ENCODE measurements around the gene ABHD4.
A peak's percentile ranks its signal among the peaks of the same experiment; 100 is the strongest.
"Not testable (repeated sequence)": the region's sequence is repeated elsewhere in the genome, so short reads cannot be mapped to it uniquely, and the experiment has no call there.

Gene ABHD4, protein sequence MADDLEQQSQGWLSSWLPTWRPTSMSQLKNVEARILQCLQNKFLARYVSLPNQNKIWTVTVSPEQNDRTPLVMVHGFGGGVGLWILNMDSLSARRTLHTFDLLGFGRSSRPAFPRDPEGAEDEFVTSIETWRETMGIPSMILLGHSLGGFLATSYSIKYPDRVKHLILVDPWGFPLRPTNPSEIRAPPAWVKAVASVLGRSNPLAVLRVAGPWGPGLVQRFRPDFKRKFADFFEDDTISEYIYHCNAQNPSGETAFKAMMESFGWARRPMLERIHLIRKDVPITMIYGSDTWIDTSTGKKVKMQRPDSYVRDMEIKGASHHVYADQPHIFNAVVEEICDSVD

DNA sequence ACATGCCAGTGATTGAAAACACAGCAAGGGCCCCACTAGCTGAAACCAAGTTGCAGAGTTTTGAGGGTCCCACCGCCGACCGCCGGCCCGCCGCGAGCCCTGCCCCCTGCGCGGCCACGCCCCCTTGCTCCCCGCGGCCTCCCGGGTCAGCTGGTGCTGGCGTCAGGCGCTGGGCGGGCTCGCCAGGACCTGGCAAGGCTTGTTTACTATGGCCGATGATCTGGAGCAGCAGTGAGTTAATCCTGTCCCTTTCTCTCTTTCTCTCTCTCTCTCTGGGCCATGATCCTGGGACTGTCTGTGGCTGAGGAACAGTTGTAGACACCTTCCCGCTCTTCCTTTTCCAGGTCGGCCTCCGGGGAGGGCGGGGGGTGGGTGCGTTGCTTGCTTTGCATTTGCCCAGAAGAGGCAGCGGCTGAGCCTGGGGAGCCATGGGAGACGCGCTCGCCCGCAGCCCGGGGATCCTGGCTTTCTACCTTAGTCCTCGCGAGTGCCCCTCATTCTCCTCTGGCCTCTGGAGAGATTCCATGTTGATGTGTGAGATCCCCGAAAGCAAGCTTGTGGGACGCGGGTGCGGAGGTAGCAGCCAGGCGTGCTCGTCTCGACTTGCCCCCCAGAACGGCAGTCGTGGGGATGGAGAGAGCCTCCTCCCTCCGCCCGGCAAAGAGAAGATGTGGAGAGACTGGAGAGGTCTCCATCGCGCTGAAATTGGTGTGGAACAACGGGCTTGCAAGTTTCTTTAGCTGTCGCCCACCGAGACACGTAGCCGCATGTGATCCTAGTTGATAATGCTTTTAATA lies at the start of gene ABHD4:
Gene ABHD4, plus strand, starts transcription at position 202 of the 797 bp plus-strand sequence. Its CDS starts 7 bp downstream, at position 209.
- DNase-seq, result peak in 1 of 2 experiments; percentile 48

DNA sequence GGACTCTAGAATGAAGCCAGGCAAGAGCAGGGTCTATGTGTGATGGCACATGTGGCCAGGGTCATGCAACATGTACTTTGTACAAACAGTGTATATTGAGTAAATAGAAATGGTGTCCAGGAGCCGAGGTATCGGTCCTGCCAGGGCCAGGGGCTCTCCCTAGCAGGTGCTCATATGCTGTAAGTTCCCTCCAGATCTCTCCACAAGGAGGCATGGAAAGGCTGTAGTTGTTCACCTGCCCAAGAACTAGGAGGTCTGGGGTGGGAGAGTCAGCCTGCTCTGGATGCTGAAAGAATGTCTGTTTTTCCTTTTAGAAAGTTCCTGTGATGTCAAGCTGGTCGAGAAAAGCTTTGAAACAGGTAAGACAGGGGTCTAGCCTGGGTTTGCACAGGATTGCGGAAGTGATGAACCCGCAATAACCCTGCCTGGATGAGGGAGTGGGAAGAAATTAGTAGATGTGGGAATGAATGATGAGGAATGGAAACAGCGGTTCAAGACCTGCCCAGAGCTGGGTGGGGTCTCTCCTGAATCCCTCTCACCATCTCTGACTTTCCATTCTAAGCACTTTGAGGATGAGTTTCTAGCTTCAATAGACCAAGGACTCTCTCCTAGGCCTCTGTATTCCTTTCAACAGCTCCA lies 48.7 kb upstream of the ABHD4 start:
- DNase-seq, result no peak

DNA sequence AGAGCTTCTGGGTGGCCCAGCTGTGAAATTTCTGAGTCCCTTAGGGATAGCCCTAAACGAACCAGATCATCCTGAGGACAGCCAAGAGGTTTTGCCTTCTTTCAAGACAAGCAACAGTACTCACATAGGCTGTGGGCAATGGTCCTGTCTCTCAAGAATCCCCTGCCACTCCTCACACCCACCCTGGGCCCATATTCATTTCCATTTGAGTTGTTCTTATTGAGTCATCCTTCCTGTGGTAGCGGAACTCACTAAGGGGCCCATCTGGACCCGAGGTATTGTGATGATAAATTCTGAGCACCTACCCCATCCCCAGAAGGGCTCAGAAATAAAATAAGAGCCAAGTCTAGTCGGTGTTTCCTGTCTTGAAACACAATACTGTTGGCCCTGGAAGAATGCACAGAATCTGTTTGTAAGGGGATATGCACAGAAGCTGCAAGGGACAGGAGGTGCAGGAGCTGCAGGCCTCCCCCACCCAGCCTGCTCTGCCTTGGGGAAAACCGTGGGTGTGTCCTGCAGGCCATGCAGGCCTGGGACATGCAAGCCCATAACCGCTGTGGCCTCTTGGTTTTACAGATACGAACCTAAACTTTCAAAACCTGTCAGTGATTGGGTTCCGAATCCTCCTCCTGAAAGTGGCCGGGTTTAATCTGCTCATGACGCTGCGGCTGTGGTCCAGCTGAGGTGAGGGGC lies 48.0 kb upstream of the ABHD4 start:
- no peak for DNase-seq

DNA sequence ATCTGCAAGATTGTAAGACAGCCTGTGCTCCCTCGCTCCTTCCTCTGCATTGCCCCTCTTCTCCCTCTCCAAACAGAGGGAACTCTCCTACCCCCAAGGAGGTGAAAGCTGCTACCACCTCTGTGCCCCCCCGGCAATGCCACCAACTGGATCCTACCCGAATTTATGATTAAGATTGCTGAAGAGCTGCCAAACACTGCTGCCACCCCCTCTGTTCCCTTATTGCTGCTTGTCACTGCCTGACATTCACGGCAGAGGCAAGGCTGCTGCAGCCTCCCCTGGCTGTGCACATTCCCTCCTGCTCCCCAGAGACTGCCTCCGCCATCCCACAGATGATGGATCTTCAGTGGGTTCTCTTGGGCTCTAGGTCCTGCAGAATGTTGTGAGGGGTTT lies 46.5 kb upstream of the ABHD4 start:
- no peak for DNase-seq

DNA sequence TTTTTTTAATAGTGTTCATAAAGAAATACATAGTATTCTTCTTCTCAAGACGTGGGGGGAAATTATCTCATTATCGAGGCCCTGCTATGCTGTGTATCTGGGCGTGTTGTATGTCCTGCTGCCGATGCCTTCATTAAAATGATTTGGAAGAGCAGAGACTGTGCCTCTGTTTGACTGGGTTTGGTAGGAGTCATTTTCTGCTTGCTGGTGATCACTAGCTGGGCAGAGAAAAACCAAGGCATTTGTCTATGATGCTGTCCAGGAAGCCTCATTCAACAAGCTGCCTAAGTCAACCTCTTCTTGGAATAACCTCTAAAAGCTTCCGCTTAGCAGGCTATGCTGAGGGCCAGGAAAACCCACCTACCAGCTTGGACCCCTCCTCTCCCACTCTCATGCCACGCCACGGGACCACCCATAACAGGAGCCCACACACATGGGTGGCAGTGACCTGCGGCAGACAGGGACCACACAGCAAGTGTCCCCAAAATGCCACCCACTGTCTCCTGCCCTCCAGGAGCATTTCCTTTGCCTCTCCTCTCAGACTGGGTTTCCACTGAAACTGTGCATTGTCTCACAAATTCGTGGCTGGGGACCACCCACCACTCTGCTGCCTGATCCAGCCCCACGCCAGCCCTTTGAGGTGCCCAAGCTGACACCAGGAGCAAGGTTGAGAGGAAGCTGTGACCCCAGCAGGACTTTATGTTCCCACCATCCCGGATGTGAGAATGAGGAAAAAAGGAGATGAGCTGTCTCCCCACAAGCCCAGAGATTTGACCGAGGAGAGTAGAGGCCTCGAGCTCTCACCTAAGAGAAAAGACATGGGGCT lies 45.9 kb upstream of the ABHD4 start:
- no peak for DNase-seq

DNA sequence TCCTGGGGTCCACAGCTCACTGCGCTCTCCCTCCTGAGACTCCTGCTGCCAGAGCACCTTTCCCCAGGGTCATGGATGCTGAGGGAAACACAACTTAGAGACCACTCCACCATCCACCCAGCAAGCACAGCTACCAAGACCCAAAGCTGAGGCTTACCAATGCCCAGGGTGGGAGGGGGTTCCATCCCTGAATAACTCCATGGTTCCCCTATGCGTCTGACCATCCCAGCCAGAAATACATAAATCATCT lies 45.3 kb upstream of the ABHD4 start:
- no peak for DNase-seq

DNA sequence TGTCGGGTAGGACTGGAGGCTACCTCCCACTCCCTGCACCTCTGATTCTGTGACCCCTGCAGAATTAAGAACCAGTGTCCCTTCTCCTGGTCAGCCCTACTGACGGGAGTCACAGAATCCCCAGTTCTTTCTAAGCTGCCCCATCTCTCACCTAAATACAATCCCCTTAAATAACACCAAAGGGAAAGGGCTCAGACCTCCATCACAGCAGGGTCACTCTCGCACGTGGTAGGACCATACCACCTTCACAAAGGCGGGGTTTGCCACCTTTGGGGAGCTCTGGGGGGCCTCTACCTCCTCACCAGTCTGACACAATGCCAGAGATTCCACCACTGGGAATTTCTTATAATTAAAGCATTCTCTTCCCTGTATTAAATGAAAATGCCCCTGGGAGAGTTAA lies 44.7 kb upstream of the ABHD4 start:
- DNase-seq, result no peak

DNA sequence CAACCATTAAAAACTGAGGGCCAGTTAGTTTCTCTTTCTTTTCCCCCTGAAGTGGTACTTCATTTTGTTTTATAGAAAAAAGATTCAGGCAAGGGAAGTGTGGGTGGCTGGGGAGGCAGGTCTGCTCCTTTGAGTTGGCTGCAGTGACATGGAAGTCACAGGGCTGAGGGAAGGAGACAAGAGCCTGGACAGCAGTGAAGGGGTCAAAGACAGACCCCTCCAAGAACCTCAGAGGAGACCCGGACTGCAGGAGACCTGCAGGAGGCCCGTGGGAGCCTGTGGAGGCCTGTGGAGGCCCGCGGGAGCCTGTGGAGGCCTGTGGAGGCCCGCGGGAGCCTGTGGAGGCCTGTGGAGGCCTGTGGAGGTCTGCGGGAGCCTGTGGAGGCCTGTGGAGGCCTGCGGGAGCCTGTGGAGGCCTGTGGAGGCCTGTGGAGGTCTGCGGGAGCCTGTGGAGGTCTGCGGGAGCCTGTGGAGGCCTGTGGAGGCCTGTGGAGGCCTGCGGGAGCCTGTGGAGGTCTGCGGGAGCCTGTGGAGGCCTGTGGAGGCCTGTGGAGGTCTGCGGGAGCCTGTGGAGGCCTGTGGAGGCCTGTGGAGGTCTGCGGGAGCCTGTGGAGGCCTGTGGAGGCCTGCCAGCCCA lies 44.1 kb upstream of the ABHD4 start:
- not testable (repeated sequence) for DNase-seq

DNA sequence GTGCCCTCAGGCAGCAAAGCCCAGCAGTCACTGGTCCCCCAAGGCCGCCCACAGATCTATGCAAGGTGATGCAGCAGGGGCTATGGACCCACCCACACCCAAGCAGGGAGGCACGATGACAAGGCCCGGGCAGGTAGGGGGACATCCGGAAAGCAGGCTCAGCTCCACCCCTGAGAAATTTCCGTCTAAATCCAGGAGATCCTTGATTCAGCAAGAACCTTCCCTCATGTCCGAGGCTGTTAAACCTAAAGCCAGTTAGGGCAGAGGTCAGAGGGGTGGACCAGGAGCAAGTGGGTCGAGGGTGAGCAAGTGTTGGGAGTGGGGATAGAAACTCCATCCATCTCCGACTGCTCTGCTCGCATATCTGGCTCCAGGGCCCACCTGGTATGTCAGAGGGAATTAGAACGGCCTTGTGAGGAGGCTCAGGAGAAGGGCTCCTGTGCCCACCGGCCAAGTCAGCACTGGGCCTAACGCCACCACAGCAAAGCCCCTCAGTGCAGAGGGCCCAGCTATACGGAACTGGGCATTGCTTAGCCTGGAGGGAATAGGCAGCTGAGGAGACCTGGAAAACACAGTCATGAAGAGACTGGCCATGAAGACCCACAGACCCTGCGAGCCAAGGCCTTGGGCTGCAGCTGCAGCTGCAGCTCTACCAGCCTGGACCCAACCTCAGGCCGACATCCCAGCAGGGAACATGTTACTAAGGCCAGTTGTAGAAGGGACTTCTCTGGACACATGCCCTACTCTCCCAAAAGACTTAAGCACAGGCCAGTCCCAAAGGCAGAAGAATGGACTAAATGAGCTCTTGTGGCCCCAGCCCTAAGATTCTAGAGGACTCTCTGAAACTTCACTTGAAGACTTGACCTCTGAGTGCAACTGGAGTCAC lies 43.4 kb upstream of the ABHD4 start:
- no peak for DNase-seq

DNA sequence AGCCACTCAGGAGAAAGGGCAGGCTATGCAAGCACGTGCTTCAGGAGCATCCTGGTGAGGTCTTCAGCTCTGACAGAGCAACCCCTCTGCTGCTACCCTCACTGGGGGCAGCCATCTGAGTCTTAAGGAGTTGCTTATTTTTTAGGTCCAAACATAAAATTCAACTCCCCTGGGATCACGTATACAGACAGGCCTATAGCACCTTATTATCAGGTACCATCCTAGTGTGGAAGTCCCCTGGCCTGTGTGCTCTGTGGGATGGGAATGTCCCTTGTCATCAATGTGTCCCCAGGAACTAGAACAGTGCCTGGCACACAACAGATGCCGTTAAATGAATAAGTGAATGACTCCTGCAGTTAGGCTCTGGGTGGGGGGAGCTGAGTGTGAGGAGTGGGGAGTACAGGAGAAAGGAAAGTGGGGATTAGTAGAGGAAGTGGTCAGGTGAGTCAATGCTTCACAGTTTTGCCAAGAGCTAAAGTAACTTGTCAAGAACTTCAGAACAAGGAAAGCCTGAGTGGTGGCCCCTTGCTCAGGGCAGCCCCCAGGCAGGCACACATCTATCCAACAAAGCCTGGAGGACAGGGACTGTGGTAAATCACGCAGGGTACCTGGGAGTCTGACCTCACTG lies 42.6 kb upstream of the ABHD4 start:
- DNase-seq, result no peak

DNA sequence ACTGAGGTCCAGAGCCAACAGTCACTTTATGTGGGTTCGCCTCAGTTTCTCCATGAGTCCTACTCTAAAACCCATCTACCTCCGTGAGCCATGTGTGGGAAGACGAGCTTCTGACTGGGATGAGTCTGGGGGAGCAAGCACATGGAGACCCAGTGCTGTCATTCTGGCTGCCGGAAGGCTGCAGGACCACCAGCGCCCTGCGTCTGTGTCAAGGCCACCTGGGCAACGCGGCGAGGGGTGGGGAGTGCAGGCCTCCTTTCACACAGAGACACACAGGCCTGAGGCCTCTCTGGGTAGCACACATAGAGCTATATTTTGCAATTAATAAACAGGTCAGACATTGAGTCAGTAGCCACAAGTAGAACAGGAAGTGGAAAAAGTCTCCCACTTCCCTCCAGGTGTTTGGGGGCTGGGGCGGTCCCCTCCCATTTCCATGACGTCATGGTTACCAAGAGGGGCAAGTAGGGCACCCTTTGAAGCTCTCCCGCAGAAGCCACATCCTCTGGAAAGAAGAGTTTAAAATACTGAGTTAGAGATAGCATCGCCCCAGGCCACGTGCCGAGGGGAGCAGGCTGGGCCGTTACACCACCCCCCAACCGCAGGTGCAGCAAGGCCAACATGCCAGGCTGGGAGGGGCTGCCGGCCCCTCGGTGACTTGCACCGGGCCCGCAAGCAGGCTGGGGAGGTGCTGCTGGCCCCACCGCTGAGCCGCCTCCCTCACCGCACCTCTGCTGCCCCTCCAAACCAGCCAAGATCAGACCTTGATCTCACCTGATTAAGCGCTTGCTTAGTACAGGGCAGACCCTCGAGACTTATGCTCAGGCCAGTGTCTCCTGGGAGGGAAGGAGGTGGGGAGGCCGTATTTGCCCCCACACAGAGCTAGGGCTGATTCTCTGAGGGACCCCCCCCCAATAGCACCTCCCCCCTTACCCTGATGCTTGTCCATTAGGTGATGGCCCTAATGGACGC lies 41.8 kb upstream of the ABHD4 start:
- no peak for DNase-seq

DNA sequence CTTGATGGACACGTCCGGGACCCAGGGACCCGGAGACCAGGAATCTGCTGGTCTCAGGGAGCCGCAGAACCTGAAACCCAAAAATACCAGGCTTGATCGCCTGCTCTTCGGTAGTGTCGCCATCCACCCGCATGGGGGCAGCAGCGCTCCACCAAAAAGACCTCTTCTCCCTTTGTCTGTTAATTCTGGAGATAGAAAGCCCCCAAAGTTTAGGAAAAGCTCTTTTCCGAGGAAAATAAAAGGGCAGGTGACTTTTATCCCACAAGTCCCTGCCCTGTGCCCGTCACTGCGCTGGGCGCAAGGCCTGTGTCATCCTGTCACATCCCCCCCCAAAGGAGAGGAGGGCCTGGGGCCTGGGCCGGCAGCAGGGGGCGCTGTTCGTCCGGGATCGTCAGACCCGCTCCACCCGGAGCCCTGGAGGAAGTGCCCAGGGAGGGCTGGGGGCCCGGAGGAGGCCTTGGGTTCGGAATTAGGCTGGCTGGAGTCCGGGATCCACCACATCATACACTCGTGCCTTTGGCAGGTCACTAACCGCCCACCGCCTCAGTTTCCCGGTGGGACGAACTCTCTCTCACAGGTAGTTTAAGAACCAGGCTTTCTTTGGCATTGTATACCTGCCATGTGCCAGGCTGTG lies 41.0 kb upstream of the ABHD4 start:
- DNase-seq, result peak; percentile 63 to 71

DNA sequence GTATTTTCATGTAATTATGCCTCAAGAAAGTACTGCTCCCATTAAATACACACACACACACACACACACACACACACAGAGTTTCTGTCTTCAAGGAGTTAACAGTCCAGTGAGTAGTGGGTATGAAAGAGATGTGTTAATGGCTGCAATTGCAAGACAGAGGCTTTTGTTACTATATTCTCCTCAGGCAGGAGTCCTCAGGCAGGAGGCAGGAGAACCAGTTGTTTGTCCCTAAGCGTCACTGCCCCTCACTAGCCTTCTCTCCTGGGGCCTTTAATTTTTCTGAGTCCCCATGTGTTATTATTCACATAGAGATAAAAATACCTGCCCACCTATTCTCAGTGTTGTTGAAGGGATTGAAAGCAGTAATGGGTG lies 40.3 kb upstream of the ABHD4 start:
- no peak for DNase-seq

DNA sequence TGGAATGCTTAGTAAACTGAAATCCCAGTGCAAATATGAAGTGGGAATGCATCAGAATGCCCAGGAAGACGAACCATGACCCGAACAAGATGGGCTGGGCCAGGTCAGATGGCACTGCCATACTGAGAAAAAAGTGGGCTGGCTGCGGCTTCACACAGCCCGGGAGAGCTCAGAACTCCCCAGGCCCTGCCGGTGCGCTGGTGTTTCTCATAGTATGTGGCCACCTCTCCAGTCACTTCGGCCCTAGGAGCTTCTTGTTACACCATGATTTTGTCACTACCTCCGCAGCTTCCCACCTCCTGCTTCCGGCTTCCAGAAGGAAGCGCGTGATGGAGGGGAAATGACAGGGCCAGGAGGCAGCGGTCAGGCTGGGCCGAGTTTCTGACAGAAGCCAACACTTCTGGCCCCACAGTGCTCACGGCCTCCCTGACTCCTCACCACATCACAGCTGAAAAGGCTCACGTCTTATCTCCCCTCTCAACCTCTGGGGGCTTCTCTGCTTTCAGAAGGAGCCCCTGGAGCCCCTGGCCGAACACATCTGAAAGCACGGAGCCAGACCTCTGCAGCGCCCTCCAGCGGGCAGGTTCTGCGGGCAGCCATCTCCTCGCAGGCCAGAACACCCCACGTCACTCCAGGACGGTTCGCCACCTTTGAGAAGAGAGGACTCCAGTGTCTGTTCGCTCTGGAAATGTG lies 39.7 kb upstream of the ABHD4 start:
- DNase-seq, result peak in 1 of 2 experiments; percentile 12

DNA sequence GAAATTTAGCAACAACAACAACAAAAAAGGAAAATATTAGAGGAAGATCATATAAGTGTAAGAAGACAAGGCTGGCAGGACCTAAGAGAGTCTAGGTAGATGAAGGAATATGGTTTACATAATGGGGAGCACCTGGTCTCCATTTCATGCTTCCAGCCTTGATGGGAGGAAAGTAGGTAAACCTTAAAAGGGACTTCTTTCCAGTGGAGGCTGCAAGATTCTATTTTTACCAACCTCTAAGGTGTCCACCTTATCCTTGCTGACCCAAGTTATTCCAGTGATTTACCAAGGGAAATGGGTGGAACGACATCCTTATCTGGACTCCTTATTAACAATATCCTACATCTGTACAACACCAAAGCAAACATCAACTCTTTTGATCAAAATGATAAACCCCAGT lies 39.1 kb upstream of the ABHD4 start:
- DNase-seq, result no peak

DNA sequence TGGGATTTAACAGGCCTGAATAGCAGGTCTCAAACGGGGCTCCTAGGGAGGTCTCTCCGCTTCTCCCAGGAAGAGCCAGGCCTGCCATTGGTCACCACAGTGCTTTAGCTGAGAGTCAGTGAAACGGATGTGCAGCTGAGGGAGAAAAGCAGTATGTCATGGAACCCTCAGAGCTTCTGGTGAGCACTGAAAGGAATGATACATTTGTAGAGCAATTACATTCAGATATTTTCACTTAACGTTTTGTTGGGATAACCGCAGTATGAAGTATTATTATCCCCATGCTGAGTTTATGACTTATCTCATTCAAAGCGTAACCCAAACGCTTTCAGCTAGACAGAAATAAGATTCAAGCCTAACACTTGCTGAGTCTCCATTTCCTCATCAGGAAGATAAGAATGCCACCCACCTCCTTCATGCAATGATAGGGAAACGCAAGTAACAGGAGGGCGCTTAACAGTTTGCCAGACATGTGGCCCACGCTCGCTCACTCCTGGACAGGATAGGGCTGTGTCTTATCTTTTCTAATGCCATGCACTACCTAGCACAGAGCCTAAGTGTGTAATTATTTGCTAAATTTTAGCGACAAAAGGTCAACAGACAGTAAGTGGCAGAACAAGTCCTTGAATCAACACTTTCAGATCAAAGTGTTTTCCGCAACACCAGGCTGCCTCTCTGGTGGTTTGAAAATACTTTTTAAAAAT lies 37.3 kb upstream of the ABHD4 start:
- no peak for DNase-seq

DNA sequence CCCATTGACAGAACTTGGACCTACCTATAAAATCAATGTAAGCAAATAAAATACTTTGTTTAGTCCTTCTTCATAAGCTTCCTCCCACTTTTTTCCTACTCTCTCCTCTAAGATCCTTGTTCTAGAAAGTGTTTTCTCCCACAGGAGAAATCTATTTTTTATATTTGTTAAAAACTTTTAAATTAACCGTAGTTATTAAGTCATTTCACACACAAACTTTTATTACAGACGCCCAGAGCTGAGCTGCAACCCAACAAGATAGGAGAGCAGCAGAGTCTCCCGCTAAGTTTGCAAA lies 36.8 kb upstream of the ABHD4 start:
- DNase-seq, result no peak

All from NCI-H1930 (cell line).